Measurements from ENCODE around the gene ACTA2. TPM values are rescaled to one million over a fixed set of nuclear protein-coding genes. Genes with fewer than 3 reads are reported as not detected.

ACTA2 gene
- total RNA-seq, 1 donor from 2014 or later = 2.4 TPM

GRCh38 chr10:88958721-88959120 lies 6.1 kb upstream of the ACTA2 start:
- H3K4me3 Mint-ChIP-seq = no peak overlapping the region
- H3K36me3 Mint-ChIP-seq (ENCODE audit: low read depth) = peaks cover 6% of the 10 kb centered on the region
- ATAC-seq (ENCODE audit: low read depth) = no peak
- peaks cover under 1% of the 10 kb centered on the region for H3K4me1 Mint-ChIP-seq
- DNase-seq = no peak
- CTCF ChIA-PET = no interaction called here
- no peaks in the 10 kb centered on the region for H3K27me3 Mint-ChIP-seq
- intact Hi-C loops (cut with micrococcal nuclease) = no loop called here
- POLR2A ChIA-PET = no interaction called here
- TF ChIP-seq CTCF (IDR thresholded peaks at IDR 0.05) = no peak
- no peak overlapping the region for H3K27ac Mint-ChIP-seq
- H3K9me3 Mint-ChIP-seq = peaks cover 5% of the 10 kb centered on the region

GRCh38 chr10:88957381-88957780 lies 4.8 kb upstream of the ACTA2 start:
- peaks cover 7% of the 10 kb centered on the region for H3K9me3 Mint-ChIP-seq
- no peak for TF ChIP-seq CTCF (IDR thresholded peaks at IDR 0.05)

GRCh38 chr10:88954458-88955083 lies 2.0 kb upstream of the ACTA2 start:
- Mint-ChIP-seq H3K9me3 (peaks cover 7% of the 10 kb centered on the region), H3K4me1 (peaks cover 2% of the 10 kb centered on the region), H3K27ac (no peak overlapping the region), H3K27me3 (no peaks in the 10 kb centered on the region), H3K4me3 (no peak overlapping the region), H3K36me3 (ENCODE audit: low read depth) (peaks cover 13% of the 10 kb centered on the region)
- ATAC-seq (ENCODE audit: low read depth) (no peak), DNase-seq (no peak)
- intact Hi-C loops (cut with micrococcal nuclease) = no loop called here
- ChIA-PET POLR2A (no interaction called here), CTCF (interaction anchor here (1.0 kb wide), 1 partner anchor 9 kb away, joined by 3 read pairs; no protein-coding TSS in a partner anchor)
- TF ChIP-seq CTCF (IDR thresholded peaks at IDR 0.05) = no peak

More at GRCh38 chr10:88957381-88957780, 4.8 kb upstream of the ACTA2 start:
- Mint-ChIP-seq H3K4me1 (peaks cover 2% of the 10 kb centered on the region), H3K27ac (no peak overlapping the region), H3K36me3 (ENCODE audit: low read depth) (peaks cover 8% of the 10 kb centered on the region), H3K4me3 (no peak overlapping the region), H3K27me3 (no peaks in the 10 kb centered on the region)
- no peak for ATAC-seq (ENCODE audit: low read depth)
- ChIA-PET CTCF (no interaction called here), POLR2A (no interaction called here)
- intact Hi-C loops (cut with micrococcal nuclease) = no loop called here
- no peak for DNase-seq

- Mint-ChIP-seq H3K27ac (no peak overlapping the region), H3K27me3 (no peaks in the 10 kb centered on the region), H3K36me3 (ENCODE audit: low read depth) (peaks cover 13% of the 10 kb centered on the region), H3K9me3 (peaks cover 7% of the 10 kb centered on the region), H3K4me3 (no peak overlapping the region), H3K4me1 (peaks cover 2% of the 10 kb centered on the region)
- no peak for ATAC-seq (ENCODE audit: low read depth)
- ChIA-PET POLR2A (no interaction called here), CTCF (no interaction called here)
- intact Hi-C loops (cut with micrococcal nuclease) = no loop called here
- DNase-seq = no peak
- no peak for TF ChIP-seq CTCF (IDR thresholded peaks at IDR 0.05)
Measured at GRCh38 chr10:88953662-88954061, 1.1 kb upstream of the ACTA2 start.

- TF ChIP-seq CTCF (IDR thresholded peaks at IDR 0.05) = no peak
- H3K36me3 Mint-ChIP-seq (ENCODE audit: low read depth) = peaks cover 13% of the 10 kb centered on the region
- H3K4me1 Mint-ChIP-seq = peaks cover 8% of the 10 kb centered on the region
- ChIA-PET POLR2A (no interaction called here), CTCF (interaction anchor here (0.9 to 1.6 kb wide), 2 partner anchors 15 to 17 kb away, joined by 3 read pairs; no protein-coding TSS in a partner anchor)
- no peak overlapping the region for H3K27ac Mint-ChIP-seq
- intact Hi-C loops (cut with micrococcal nuclease) = no loop called here
- no peak overlapping the region for H3K4me3 Mint-ChIP-seq
- H3K27me3 Mint-ChIP-seq = no peaks in the 10 kb centered on the region
- no peak for DNase-seq
- peaks cover 7% of the 10 kb centered on the region for H3K9me3 Mint-ChIP-seq
- ATAC-seq (ENCODE audit: low read depth) = no peak
Measured at GRCh38 chr10:88949912-88950837, 2.4 kb downstream of the ACTA2 start.

Data from activated B cell treated with CpG ODN at 0.5 μM for 24 hours (primary cell).